Fibroblast of peridontal ligament (primary cell): ENCODE data around the gene ANKS6.
"Not testable (repeated sequence)": the region's sequence is repeated elsewhere in the genome, so short reads cannot be mapped to it uniquely, and the experiment has no call there.

ENCODE experiments used
- DNase-seq: peaks from one replicate; pipeline ENCODE4 v3.0.0-alpha.2; 2010; ENCODE audit errors: extremely low read depth

The ANKS6 gene

GRCh38 chr9:98702835-98703380, 93.4 kb downstream of the ANKS6 start:
- DNase-seq = no peak

GRCh38 chr9:98702340-98702739, 94.0 kb downstream of the ANKS6 start:
- DNase-seq = no peak

- DNase-seq = no peak
These were observed 94.8 kb downstream of the ANKS6 start for GRCh38 chr9:98701576-98701975.

- DNase-seq = no peak
These were observed 95.6 kb downstream of the ANKS6 start for GRCh38 chr9:98700801-98701200.

GRCh38 chr9:98698856-98699255, 97.5 kb downstream of the ANKS6 start:
- no peak for DNase-seq

- DNase-seq = no peak
These were observed 101.4 kb downstream of the ANKS6 start for GRCh38 chr9:98694943-98695342.

- no peak for DNase-seq
These were observed 104.0 kb downstream of the ANKS6 start for GRCh38 chr9:98692392-98692791.

- no peak for DNase-seq
These were observed 104.5 kb downstream of the ANKS6 start for GRCh38 chr9:98691890-98692289.

GRCh38 chr9:98690686-98691085, 105.7 kb downstream of the ANKS6 start:
- no peak for DNase-seq

- no peak for DNase-seq
These were observed 107.5 kb downstream of the ANKS6 start for GRCh38 chr9:98688710-98689495.

- no peak for DNase-seq
These were observed 108.4 kb downstream of the ANKS6 start for GRCh38 chr9:98687911-98688310.

- DNase-seq = no peak
These were observed 109.1 kb downstream of the ANKS6 start for GRCh38 chr9:98686961-98687855.

GRCh38 chr9:98684816-98685215, 111.5 kb downstream of the ANKS6 start:
- not testable (repeated sequence) for DNase-seq
